Measurements from ENCODE around the gene GNPDA1. TPM values are rescaled to one million over a fixed set of nuclear protein-coding genes. Genes with fewer than 3 reads are reported as not detected.

GNPDA1 gene
- total and polyA plus RNA-seq, 10 of the 15 experiments (the other 5 are each of a cell fraction or from before 2014, with no cell fraction given) = 1.0 to 11.9 (median 3.9) TPM

DNA sequence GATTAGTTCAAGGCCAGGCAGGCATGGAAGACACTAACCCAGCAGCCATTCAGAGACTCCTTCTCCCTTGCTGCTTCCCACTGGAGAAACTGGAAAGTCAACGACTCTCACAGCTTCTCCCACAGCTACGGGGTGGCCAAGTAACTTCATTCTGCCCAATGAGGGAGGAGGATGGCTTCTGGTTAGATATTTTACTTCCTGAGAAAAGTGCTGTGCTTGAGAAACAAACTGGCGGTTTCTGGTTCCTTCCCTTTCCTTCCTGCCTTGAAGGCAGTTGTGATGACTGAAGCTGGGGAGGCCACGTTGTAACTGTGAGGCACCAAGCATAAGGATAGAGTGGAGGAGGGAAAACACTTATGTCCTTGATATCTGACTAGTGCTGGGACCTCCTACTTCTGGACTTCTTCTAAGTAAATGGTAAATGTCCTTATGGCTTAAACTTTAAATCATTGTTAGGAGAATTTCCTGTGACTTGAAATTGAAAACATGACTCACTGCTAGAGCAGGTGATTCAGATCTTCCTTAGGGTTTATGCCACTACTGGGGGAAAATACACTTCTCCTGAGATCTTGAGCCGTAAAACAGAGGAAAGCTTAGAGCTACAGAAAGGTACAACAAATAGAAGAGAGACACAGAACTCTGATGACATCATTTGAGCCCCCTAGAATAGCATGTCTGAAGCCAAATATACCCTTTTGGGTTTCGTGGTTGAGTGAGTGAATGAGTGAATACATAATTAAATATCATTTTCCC is 3.1 kb upstream of the GNPDA1 start:
- FAIRE-seq = no peak
- peaks cover 2% of the 10 kb centered on the region; the same call in 1 of the 3 replicates for H3K9me3 ChIP-seq (replicated peaks; ENCODE audit: control insufficient read depth, insufficient read depth, low read length)
- peak overlapping the region; percentile 20 for H2AFZ ChIP-seq (ENCODE audit: control insufficient read depth, low read depth, low read length)
- DNase-seq (ENCODE audit: low read depth, low spot score) = no peak
- no peaks in the 10 kb centered on the region for H3K36me3 ChIP-seq (ENCODE audit: control insufficient read depth in 2 of 2, insufficient read depth in 2 of 2, low read length in 1 of 2)
- BruUV-seq (replicated peaks) = no TSS peak
- H3K27me3 ChIP-seq (replicated peaks in 1 of 2; ENCODE audit: control insufficient read depth in 2 of 2, insufficient read depth in 2 of 2, low read length in 1 of 2) = peaks cover 0 to 2% of the 10 kb centered on the region in 2 experiments; a peak in 1 of 4 replicates
- in situ Hi-C loops (cut with MboI) (no loop called here), intact Hi-C loops (cut with micrococcal nuclease; ENCODE audit: unreplicated experiment) (loop anchor here (1.0 to 5.0 kb wide), 4 partner anchors 23 to 324 kb away; partner anchors contain the start of gene NDFIP1)
- ChIA-PET CTCF (interaction anchor here (0.6 to 8.9 kb wide), 18 partner anchors 8 to 514 kb away, joined by 3 to 120 read pairs (median 6); partner anchors contain the start of gene RNF14), RAD21 (ENCODE audit: unreplicated experiment) (interaction anchor here (1.0 to 4.2 kb wide), 6 partner anchors 9 to 323 kb away, joined by 3 to 25 read pairs (median 6); partner anchors contain the start of gene RNF14), POLR2A (interaction anchor here (1.2 kb wide), 1 partner anchor 46 kb away, joined by 6 read pairs; the partner anchor contains the start of gene RNF14), SMC1A (ENCODE audit: uncharacterized antibody, unreplicated experiment) (interaction anchor here (0.9 to 7.6 kb wide), 9 partner anchors 9 to 127 kb away, joined by 3 to 67 read pairs (median 7); partner anchors contain the start of gene RNF14)
- no peaks in the 10 kb centered on the region for H3K79me2 ChIP-seq (ENCODE audit: control insufficient read depth, insufficient read depth, low read length)
- no peak overlapping the region for H3K9ac ChIP-seq (ENCODE audit: control insufficient read depth, insufficient read depth, low read length)
- H3K4me1 ChIP-seq (ENCODE audit: control insufficient read depth, insufficient read depth, low read length) = peaks cover 27% of the 10 kb centered on the region
- H3K4me3 ChIP-seq = no peak overlapping the region
- no peak overlapping the region for H3K27ac ChIP-seq (ENCODE audit: control insufficient read depth, insufficient read depth)
- ATAC-seq = peak; percentile 20
- peak overlapping the region; percentile 0 for H3K4me2 ChIP-seq (ENCODE audit: control insufficient read depth, insufficient read depth)
- 3% methylated on average over 6 of the region's 6 CpGs for WGBS (ENCODE audit: insufficient coverage, insufficient replicate concordance, low lambda C conversion rate, missing lambda C conversion rate)
- H4K20me1 ChIP-seq (ENCODE audit: control insufficient read depth, insufficient read depth) = no peaks in the 10 kb centered on the region
- TF ChIP-seq, protein P1, sequence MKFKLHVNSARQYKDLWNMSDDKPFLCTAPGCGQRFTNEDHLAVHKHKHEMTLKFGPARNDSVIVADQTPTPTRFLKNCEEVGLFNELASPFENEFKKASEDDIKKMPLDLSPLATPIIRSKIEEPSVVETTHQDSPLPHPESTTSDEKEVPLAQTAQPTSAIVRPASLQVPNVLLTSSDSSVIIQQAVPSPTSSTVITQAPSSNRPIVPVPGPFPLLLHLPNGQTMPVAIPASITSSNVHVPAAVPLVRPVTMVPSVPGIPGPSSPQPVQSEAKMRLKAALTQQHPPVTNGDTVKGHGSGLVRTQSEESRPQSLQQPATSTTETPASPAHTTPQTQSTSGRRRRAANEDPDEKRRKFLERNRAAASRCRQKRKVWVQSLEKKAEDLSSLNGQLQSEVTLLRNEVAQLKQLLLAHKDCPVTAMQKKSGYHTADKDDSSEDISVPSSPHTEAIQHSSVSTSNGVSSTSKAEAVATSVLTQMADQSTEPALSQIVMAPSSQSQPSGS (IDR thresholded peaks at IDR 0.05; ENCODE audit: low read length) = peak; percentile 52; the same call in 1 of the 2 replicates
- TF ChIP-seq, protein P2, sequence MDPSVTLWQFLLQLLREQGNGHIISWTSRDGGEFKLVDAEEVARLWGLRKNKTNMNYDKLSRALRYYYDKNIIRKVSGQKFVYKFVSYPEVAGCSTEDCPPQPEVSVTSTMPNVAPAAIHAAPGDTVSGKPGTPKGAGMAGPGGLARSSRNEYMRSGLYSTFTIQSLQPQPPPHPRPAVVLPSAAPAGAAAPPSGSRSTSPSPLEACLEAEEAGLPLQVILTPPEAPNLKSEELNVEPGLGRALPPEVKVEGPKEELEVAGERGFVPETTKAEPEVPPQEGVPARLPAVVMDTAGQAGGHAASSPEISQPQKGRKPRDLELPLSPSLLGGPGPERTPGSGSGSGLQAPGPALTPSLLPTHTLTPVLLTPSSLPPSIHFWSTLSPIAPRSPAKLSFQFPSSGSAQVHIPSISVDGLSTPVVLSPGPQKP (IDR thresholded peaks at IDR 0.05; ENCODE audit: low read depth, low read length) = no peak
- TF ChIP-seq HDGF (IDR thresholded peaks at IDR 0.05) = no peak
- no peak for TF ChIP-seq ZZZ3 (IDR thresholded peaks at IDR 0.05; ENCODE audit: control insufficient read depth, insufficient read length, low read depth)
- no peak for TF ChIP-seq EP300 (IDR thresholded peaks at IDR 0.05; ENCODE audit: borderline replicate concordance in 1 of 2, control insufficient read depth in 1 of 2, low read depth in 2 of 2, low read length in 2 of 2)
- TF ChIP-seq ASH2L (IDR thresholded peaks at IDR 0.05; ENCODE audit: borderline replicate concordance, low read depth) = no peak
- TF ChIP-seq ZNF622 (IDR thresholded peaks at IDR 0.05) = no peak
- TF ChIP-seq, protein P3, sequence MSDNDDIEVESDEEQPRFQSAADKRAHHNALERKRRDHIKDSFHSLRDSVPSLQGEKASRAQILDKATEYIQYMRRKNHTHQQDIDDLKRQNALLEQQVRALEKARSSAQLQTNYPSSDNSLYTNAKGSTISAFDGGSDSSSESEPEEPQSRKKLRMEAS (IDR thresholded peaks at IDR 0.05; ENCODE audit: low read depth, low read length) = no peak
- TF ChIP-seq SREBF2 (IDR thresholded peaks at IDR 0.05; ENCODE audit: low read length) = no peak
- no peak for TF ChIP-seq PAX8 (IDR thresholded peaks at IDR 0.05)
- TF ChIP-seq CBX5 (IDR thresholded peaks at IDR 0.05; ENCODE audit: low read depth) = no peak
- no peak for TF ChIP-seq ZNF24 (IDR thresholded peaks at IDR 0.05)
- TF ChIP-seq BACH1 (IDR thresholded peaks at IDR 0.05; ENCODE audit: borderline replicate concordance) = no peak
- TF ChIP-seq, protein P4, sequence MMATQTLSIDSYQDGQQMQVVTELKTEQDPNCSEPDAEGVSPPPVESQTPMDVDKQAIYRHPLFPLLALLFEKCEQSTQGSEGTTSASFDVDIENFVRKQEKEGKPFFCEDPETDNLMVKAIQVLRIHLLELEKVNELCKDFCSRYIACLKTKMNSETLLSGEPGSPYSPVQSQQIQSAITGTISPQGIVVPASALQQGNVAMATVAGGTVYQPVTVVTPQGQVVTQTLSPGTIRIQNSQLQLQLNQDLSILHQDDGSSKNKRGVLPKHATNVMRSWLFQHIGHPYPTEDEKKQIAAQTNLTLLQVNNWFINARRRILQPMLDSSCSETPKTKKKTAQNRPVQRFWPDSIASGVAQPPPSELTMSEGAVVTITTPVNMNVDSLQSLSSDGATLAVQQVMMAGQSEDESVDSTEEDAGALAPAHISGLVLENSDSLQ (IDR thresholded peaks at IDR 0.05) = no peak
- TF ChIP-seq CREB1 (IDR thresholded peaks at IDR 0.05; ENCODE audit: low read depth) = 0 out of 2 replicates have a peak, but pooled peaks have one; percentile 12
- TF ChIP-seq IRF4 (IDR thresholded peaks at IDR 0.05; ENCODE audit: low read depth, low read length) = no peak
- no peak for TF ChIP-seq ZSCAN29 (IDR thresholded peaks at IDR 0.05)
- no peak for TF ChIP-seq YY1 (IDR thresholded peaks at IDR 0.05; ENCODE audit: low read depth, low read length)
- TF ChIP-seq MEF2A (IDR thresholded peaks at IDR 0.05; ENCODE audit: insufficient read depth, low read depth, low read length) = 0 out of 2 replicates have a peak, but pooled peaks have one; percentile 38
- TF ChIP-seq SRF (IDR thresholded peaks at IDR 0.05; ENCODE audit: low read depth in 2 of 2, low read length in 2 of 2) = no peak
- no peak for TF ChIP-seq SMARCA5 (IDR thresholded peaks at IDR 0.05)
- TF ChIP-seq MTA3 (IDR thresholded peaks at IDR 0.05; ENCODE audit: borderline replicate concordance, low read length) = no peak

Measured in GM12878 (cell line).